ENCODE results near the gene MAP3K8.

GRCh38 chr10:30390207-30390606 lies 43.8 kb upstream of the MAP3K8 start:
- TF ChIP-seq POLR2AphosphoS5 (IDR thresholded peaks at IDR 0.05; ENCODE audit: low read depth, low read length) (no peak), REST (IDR thresholded peaks at IDR 0.05; ENCODE audit: insufficient read depth in 1 of 2, low read depth in 2 of 2, low read length in 2 of 2) (no peak), SIN3A (IDR thresholded peaks at IDR 0.05; ENCODE audit: borderline replicate concordance, insufficient read depth, low read length) (no peak)
